Stimulated activated CD4-positive, alpha-beta T cell treated with anti-CD3 and anti-CD28 coated beads, Interleukin-15, amount 100 ng/mL, for 1 hour (primary cell): ENCODE measurements around the gene DENND10.

ENCODE experiments used
- DNase-seq, 2 donors: peaks; one replicate each; pipeline ENCODE4 v3.0.0-alpha.2; 2020; ENCODE audit warnings: low read depth in 1 of 2, low spot score in 1 of 2

Gene DENND10, protein sequence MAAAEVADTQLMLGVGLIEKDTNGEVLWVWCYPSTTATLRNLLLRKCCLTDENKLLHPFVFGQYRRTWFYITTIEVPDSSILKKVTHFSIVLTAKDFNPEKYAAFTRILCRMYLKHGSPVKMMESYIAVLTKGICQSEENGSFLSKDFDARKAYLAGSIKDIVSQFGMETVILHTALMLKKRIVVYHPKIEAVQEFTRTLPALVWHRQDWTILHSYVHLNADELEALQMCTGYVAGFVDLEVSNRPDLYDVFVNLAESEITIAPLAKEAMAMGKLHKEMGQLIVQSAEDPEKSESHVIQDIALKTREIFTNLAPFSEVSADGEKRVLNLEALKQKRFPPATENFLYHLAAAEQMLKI

DNA sequence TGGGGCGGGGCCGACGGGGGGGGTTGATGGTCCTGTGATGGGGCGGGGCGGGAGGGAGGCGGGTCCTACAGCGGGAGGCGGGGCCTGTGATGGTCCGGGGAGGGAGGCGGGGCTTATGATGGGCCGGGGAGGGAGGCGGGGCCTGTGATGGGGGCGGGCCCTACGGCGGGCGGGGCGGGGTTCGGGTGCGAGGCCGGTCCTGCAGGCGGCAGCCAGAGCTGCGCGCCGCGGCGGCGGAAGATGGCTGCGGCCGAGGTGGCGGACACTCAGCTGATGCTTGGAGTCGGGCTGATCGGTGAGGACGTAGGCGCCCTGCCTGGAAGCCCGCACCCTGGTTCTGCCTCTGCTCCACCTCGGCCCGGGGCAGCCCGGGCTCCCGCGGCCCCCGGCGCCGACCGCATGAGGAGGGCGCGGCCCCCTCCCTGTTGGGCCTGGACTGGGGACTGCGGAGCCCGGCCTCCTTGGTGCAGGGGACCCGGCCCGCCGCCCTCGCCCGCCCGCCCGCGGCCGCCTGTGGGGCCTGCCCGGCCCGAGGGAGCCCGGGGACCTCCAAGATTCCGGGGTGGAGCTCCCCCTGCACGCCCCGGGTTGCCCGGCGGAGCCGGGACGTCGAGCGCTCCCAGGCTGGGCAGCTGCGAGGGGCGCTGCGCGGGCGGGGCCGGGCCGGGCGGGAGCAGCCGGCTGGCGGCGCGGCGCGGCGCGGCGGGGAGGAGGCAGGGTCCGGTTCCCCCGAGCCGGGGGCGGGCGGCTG lies at the start of gene DENND10:
Gene DENND10 (plus strand): TSS at position 211 of the 751 bp plus-strand sequence. CDS start 30 bp downstream, at position 241.
- peak; percentile 54 to 65 for DNase-seq

DNA sequence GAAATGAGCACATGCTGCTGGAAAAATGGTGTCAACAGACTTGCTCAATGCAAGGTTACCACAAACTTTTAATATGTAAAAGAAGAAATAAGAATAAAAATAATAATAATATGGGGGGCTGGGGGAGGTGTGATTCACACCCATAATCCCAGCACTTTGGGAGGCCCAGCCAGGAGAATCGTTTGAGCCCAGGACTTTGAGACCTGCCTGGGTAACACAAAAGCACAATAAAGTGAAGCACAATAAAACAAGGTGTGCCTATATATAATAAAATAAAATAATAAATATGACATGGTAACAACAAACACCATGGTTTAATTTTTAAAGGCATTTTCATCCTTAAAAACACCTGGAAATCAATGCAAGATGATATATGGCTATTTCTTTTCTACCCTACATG lies 48.4 kb upstream of the DENND10 start:
- DNase-seq, result no peak

DNA sequence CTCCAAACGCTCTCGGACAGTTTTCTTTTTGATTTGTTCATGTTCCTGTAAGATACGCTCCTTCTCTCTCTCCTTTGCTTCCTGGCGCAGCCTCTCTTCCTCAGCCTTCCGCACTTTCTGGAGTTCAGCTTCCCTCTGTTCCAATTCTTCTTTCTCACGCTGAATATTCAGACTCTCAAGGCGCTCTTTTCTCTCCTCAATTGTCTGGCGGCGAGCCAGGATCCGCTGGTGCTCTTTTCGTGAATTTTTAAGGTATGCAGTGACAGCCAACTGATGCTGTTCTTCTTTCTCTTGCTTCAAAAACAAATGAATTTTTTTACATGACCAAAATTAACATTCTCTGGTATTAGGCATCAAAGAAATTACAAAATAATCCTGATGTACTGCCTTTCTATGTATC lies 45.9 kb upstream of the DENND10 start:
- DNase-seq, result no peak

DNA sequence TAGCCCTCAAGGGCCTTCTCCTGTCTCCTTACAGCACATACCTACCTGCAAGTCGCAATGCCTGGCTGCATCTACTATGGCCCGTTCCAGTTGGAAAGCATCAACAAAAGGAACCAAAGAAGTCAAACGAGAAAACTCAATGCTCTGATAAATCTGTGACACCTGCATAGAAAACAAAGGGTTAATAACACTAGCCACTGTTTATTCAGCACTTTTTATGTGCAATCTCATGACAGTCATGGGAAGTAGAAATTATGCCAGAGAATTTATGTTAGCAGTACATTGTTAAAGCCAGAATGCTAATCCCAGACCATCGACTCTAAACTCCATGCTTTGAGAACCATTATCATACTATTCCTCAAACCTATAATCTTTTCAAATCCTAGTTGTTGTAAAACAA lies 44.4 kb upstream of the DENND10 start:
- DNase-seq, result no peak

- no peak for DNase-seq
These were observed 43.8 kb upstream of the DENND10 start for GRCh38 chr10:119060107-119060506.

DNA sequence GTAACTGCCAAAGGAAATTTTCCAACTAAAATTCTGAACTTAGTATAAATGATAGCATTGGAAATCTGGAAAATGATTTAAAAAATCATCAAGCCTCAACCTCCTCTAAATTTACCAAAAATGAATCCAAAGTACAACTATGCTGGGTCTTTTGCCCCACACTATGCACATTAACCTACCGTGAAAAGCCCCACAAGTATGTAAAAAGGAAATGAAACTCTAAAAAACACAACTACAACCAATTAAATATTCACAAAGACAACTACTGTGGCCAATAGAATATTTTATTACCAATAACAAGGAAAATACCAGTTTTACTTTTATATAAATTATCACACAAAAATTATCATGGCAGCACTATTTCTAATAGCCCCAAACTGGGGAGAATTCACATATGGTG lies 42.6 kb upstream of the DENND10 start:
- DNase-seq, result no peak

DNA sequence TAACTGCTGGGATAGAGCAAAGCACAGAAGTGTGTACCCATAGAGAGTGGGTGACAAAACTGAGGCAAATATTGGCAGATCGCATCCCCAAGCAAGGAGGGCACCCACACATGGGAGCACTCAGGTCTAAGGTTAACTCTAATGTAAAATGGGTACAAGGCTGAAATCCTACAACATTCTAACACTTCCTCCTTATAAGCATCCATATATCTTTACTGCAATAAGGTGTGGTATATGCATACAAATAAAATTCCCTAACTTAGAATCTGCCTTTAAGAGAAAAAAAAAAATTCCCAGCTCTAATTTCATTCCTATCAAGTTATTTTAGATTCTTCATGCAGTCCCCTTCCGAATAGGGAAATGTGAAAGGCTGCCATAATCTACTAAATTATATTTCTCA lies 42.0 kb upstream of the DENND10 start:
- DNase-seq, result no peak

DNA sequence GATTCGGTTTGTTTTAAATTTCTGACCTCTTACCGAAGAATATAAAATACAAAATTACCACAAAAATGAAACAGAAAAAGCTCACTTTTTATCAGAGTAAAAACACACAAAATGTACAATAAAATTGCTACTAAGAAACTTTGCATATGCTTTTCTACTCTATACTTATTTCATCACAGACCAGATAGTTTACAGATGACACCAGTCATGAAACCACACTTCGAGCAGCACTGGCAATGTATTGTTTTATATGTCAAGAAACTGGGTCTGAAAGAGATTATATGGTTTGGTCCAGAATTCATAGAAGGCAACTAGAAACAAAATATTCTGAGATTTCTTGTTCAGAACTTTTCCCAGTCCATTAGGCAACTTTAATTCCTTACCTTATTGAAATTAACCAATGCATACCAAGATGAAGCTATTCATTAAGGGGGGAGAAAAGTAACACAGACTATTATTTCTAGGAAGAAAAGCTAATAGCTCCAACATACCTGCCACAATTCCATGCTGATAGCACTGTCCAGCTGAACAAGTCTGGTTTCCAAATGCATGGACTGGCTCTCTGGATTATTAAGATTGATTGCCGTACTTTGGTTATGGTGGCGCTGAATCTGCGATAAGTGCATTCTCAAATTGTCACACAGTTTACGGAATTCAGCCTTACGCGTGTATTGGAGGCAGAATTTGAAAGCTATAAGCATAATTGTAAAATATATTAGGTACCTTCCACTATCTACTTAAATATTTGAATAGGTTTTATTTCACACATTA lies 33.3 kb upstream of the DENND10 start:
- no peak for DNase-seq

GRCh38 chr10:119073584-119073983 lies 30.3 kb upstream of the DENND10 start:
- no peak for DNase-seq

DNA sequence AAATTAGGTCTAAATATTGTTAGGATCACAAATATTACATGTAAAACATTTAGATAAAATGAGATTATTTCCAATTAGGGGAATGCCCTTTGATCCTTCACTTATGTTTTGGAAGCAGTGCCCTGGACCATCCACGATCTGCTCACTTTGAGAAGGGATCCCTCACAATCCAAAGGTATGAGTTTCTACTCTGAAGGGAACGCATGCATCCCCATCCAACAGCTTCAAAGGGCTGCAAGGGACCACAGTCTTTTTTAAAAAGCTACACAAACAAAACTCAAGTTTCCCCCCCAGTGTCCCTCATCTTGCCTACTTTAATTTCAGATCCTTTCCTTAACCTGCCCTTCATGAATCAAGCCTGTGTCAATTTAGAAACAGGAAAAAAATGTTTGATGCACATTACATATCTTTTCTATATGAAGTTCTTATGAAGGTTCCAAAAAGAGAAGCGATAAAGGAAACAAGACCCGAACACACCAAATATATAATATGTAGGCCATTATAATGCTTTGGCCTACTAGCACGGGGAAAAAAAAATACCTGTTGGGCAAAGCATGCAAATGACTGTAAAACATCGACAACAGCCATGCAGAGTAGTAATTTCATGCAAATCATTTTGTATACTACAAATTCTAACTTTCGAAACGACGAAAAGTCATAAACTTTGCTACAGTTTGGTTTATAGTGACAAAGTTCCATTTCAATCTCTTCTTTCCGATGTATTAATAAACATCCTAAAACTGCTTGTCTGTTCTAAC lies 25.3 kb upstream of the DENND10 start:
- no peak for DNase-seq

DNA sequence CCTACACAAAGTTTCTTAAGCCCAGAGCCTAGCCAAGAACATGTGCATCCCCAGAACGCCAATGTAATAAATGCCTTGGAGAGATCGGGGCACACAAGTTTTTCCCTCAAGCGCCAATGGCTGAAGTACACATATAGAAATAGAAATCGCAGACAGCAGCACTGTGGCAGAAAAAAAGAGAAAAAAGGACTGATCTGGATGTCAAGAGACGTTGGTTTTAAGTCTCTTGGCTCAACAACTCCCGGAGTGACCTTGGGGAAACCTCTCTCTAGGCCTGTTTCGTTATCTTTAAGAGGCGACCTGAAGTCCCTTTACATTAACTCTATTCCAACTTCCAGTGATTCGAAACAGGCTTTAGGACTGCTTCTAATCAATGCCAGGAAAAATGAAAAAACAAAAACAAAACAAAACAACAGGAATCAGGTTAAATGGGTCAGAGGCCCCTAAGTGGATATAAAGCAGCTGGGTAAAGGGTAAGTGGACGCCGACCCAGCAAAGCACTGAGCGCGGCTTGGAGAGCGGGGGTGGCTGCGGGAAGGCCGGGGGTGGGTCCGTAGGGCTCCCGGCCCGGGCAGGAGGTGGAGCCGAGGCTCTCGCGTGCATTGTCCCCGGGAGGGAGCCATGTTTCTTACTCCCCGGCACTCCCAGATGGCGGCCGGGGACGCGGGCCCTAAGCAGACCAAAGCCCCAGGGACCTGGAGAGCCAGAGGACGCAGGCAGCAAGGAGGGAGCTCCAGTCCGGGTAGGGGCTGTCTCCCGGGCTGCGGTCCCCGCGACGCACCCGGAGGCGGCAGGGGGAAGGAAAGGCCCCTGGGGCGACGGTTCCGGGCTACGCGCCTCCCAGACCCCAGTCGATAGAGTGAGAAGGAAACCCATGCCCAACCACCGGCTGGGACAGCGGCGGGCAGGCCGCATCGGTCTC lies 24.1 kb upstream of the DENND10 start:
- peak; percentile 30 to 48 for DNase-seq

DNA sequence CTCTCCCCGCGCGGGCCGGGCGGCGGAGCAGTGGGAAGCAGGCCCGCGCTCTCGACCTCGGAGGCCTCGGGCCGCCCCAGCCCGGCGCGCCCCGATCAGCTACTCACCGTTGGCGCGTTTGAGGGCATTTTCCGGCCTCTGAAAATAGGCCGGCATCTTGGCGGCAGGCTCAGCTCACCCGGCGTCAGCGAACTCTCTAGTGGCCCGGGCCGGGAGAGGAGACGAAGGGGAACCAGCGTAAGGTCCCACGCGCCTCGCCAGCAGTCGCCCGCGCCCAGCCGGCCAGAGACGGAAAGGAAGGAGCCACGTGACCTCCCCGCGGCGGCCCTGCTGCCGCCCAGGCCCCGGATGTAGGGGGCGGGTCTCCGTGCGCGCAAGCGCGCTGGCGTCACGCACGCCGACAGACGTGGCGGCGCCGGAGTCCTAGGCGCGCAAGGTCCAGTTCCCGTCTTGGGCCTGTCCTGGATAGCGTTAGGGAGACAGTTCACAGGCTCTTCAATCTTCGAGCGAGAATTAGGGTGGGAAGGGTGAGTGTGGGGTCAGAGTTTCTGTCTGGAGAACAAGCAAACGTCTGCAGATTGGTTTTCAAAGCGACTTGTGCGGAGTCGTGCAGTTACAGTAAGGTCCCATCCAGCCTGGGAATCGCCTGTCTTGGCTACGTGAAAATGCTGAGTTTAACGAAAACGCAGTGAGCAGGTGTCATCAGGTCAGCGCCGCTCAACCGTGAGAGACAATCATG lies 23.2 kb upstream of the DENND10 start, which contains the start of gene EIF3A:
Gene EIF3A (minus strand): TSS at position 297 of the 739 bp plus-strand sequence. CDS start 141 bp downstream, at position 156.
- peak; percentile 84 to 91 for DNase-seq

- no peak for DNase-seq
These were observed 19.0 kb upstream of the DENND10 start for GRCh38 chr10:119084896-119085295.

- DNase-seq, result no peak
These were observed 16.5 kb upstream of the DENND10 start for GRCh38 chr10:119087271-119087882.

- DNase-seq, result no peak
These were observed 13.7 kb upstream of the DENND10 start for GRCh38 chr10:119090026-119090795.

GRCh38 chr10:119090968-119091367 lies 12.9 kb upstream of the DENND10 start:
- no peak for DNase-seq

DNA sequence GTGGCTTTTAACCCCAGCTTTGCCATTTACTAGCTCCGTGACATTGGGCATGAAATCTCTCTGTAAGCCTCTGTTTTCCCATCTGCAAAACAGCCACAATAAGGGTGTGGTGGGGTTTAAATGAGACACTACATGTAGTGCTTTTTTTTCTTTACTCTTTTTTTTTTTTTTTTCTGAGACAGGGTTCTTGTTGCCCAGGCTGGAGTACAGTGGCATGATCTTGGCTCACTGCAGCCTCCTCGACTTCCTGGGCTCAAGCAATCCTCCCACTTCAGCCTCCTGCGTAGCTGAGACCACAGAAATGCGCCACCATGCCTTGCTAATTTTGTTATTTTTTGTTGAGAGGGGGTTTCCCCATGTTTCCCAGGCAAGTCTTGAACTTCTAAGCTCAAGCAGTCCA lies 8.3 kb upstream of the DENND10 start:
- DNase-seq, result no peak
